Measurements from ENCODE around the gene MSX1.
"Not testable (repeated sequence)": the region's sequence is repeated elsewhere in the genome, so short reads cannot be mapped to it uniquely, and the experiment has no call there.

Gene MSX1

GRCh38 chr4:4859325-4859798 lies at the start of gene MSX1:
Gene MSX1, plus strand, starts transcription at chr4:4859665. Its CDS starts 235 bp downstream, at chr4:4859900.
- DNase-seq: peak; percentile 84

- DNase-seq: no peak
These were observed 49.2 kb upstream of the MSX1 start for GRCh38 chr4:4810092-4810774.

DNA sequence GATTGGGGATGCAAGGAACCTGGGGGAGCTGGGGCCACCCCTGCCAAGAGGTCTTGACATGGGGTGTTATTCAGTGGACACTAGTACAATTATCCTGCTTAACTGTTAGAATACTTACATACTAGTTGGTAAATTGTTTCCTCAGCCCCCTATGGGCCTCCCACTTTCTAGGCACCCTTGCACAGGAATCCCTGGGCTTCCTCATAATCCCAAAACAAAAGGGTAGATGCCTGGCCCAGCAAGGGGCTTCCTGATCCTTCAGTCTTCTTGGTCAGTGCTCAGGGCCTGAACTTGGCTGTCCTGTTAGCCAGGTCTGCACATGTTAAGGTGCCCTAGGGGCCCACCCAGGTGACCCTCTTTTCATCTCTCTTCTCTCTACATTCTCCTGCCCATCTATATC lies 48.7 kb upstream of the MSX1 start:
- no peak for DNase-seq

DNA sequence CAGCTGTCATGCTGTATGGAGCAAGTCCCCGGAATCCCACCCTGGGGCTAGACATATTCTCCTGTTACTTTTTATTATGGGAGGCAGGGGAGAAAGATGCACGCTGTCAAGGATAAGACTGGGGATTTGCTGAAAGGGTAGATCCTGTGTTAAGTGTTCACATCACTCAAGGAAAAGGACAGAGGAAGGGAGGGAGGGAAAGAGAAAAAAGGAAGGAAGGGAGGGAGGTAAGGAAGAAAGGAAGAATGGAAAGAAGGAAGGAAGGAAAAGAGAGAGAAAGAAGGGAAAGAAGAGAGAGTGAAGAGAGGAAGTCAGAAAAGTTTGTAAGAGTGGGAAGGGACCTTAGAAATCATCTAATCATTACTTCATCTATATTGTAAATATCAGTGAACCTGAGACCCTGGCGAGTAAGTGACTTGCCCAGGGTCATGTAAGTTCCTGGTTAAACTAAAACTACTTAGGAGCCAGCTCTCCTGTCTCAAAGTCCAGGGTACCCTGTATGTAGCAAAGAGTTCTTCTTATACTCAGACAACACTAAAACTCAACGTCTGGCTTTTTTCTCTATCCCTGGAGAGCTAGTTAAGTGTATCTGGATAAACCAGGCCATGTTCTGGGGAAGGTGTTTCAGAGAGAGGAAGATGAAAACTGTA lies 47.2 kb upstream of the MSX1 start:
- no peak for DNase-seq

GRCh38 chr4:4818415-4819212 lies 40.9 kb upstream of the MSX1 start:
- no peak for DNase-seq

GRCh38 chr4:4819213-4819606 lies 40.3 kb upstream of the MSX1 start:
- DNase-seq: no peak

- peak; percentile 34 for DNase-seq
These were observed 39.2 kb upstream of the MSX1 start for GRCh38 chr4:4820261-4820660.

DNA sequence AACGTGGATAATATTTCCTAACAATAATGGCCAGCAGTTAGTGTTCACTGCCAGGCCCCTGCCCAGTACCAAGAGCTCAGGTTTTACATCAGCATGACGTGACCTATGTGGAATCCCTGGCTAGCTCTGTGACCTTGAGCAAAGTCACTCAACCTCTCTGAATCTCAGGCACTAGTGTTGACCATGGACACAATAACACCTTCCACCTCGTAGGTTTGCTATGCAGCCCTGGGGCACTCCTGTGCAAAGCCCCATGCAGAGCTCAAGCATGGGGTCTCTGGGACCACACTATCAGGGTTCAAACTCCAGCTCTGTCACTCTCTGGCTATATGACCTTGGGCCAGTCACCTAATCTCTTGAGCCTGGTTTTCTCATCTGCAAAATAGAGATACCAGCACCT lies 38.7 kb upstream of the MSX1 start:
- no peak for DNase-seq

GRCh38 chr4:4821577-4821976 lies 37.9 kb upstream of the MSX1 start:
- no peak for DNase-seq

DNA sequence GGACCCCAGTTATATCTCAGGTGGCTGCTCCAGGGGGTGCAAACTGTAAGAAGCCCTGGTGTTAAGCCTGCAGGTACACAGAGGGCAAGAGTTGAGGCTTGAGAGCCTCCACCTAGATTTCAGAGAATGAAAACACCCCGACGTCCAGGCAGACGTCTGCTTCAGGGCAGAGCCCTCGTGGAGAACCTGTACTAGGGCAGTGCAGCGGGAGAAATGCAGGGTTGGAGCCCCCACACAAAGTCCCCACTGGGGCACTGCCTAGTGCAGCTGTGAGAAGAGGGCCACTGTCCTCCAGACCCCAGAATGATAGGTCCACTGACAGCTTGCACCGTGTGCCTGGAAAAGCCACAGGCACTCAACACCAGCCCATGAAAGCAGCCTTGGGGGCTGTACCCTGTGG lies 37.2 kb upstream of the MSX1 start:
- not testable (repeated sequence) for DNase-seq

- DNase-seq: no peak
These were observed 35.8 kb upstream of the MSX1 start for GRCh38 chr4:4823621-4824162.

GRCh38 chr4:4824232-4824631 lies 35.2 kb upstream of the MSX1 start:
- DNase-seq: no peak

GRCh38 chr4:4825431-4825830 lies 34.0 kb upstream of the MSX1 start:
- no peak for DNase-seq

- DNase-seq: no peak
These were observed 29.6 kb upstream of the MSX1 start for GRCh38 chr4:4829837-4830236.

DNA sequence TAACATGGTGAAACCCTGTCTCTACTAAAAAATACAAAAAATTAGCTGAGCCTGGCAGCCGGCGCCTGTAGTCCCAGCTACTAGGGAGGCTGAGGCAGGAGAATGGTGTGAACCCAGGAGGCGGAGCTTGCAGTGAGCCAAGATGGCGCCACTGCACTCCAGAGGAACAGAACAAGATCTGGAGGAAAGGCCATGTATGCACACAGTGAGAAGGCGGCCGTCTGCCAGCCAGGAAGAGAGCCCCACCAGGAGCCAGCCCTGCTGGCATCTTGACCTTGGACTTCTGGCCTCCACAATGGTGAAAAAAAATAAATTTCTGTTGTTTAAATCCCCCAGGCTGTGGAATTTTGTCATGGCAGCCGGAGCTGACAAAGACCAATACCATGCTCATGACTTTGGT lies 28.2 kb upstream of the MSX1 start:
- no peak for DNase-seq

DNA sequence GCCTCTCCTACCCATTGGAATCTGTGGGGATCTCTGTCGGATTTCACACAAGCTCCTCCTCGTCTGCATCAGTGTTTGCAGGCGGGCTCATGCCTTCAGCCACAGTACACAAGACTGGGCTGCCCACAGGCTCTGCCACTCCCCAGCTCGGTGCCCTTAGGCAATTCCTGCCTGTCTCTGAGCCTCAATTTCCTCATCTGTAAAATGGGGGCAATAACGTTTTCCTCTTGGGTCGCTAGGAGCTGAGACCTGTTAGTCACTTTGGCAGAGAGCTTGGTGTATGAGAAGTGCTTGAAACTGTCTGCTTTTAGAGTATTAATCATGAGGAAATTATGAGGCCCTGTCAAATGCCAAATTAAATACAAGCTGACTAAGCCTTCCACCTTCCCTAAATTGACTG lies 27.6 kb upstream of the MSX1 start:
- DNase-seq: no peak

DNA sequence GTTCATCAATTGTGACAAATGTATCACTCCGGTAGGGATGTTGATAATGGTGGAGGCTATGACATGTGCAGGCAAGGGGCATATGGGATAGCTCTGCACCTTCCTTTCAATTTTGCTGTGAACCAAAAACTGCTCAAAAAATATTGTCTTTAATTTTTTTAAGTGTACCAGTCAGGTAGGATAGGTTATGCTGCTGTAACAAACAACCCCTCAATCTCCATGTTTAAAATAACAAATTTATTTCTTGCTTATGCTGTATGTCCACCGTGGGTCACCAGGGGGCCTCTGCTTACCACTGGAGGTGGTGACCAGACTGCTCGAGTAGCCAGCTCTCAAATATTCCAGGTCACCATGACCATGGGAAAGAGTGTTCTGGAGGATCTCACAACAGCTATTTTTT lies 23.4 kb upstream of the MSX1 start:
- no peak for DNase-seq

- no peak for DNase-seq
These were observed 22.1 kb upstream of the MSX1 start for GRCh38 chr4:4837316-4837715.

DNA sequence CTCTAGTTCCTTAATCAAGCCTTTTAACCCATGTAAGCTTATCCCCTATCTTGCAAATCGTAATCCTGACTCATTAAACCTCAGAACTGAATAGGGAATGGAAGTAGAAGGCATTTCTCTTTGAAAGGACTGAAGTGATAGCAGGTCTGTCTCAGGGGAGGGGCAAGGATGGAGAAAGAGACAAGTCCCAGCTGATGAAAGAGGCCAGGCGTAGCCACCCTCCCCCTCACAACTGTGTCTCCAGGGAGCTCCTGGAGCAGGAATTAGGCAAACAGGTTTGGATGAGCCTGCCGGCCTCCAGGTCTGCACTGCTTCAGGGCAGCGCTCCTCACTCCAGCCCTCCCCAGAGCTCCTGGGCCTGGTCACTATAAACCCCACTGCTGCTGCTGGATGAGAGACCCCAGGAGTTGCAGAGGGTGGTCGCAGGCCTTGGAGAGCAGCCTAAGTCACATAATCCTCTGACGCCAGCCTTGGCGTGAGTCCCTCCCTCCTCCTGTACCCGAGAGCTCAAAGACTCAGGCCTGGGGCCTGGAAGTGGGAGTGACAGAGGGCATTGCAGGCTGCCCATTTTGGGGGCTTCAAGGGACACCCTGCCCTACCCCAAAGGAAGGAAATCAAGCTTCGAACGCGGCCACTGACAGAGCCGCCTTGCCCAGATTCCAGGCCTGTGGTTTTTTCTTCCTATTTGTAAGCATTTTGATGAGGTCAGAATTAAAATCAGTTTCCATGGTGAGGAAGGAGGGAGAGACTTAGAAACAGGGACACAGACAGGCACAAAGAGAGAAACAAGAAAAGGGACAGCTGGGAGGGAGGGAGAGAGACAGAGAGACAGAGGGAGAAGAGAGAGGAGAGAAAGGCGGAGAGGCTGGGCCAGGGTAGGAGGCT lies 21.2 kb upstream of the MSX1 start:
- no peak for DNase-seq

DNA sequence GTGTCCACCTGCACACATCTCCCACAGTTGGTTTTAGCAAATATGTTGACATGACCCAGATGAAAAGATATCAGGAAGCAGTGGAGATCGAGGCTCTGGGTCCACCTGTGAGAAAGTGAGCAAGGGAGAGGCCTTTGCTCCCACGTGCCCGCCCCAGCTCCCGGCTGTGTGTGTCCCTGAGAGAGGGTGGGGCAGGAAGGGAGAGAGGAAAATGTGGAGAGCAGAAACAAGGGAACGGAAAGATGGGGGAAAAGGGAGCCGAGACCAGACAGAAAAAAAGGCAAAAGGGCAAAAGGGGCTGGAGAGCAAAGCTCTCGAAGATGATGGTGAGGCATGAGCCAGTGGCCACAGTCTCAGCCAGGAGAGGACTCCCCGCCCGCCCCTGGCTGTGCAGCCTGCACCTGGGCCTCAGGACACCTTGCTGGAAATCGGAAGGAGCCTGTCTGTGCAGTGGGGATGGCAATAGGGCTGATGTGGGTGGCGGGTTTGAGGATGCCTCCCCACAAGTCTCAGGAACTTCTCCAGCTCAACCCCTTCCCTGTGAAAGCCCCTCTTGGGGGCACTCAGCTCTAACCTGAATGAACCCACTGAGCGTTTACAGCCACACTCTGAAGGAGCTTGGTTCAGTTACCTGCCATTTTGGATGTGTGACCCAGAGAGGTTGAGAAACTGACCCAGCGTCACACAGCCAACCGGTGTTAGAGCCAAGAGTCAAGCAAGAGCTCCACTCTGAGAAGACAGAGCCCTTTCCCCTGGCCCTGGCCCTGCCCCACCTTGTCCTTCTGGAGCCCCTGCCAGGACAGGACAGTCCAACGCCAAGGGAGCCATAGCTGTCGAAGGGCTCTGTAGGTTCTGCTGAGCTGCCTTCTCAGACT lies 20.3 kb upstream of the MSX1 start:
- DNase-seq: no peak

DNA sequence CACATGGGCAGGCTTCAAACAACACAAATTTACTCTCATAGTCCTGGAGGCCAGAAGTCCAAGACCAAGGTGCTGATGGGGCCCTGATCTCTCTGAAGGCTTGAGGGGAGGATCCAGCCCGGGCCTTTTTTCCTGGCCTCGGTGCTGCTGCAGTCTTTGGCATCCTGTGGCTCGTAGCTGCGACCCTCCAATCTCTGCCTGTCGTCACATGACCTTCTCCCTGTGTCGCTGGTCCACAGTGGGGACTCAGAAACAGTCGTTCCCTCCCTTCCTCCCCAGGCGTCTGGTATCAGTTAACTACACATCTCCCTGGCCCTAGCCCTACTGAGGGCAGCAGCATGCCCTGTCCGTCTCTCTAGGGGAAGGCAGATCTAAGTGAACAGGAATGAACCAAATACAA lies 19.1 kb upstream of the MSX1 start:
- DNase-seq: no peak

GRCh38 chr4:4841156-4841555 lies 18.3 kb upstream of the MSX1 start:
- DNase-seq: no peak

Data from right hindlimb (tissue), 1 donor.